ENCODE measurements around the gene MORN2. TPM values are rescaled to one million over a fixed set of nuclear protein-coding genes. Genes with fewer than 3 reads are reported as not detected.
"Not testable (repeated sequence)": the region's sequence is repeated elsewhere in the genome, so short reads cannot be mapped to it uniquely, and the experiment has no call there.

Gene MORN2
- polyA plus RNA-seq (114 and 116 TPM in 2 replicates), polyA minus RNA-seq (28.0 and 38.9 TPM in 2 replicates)

DNA sequence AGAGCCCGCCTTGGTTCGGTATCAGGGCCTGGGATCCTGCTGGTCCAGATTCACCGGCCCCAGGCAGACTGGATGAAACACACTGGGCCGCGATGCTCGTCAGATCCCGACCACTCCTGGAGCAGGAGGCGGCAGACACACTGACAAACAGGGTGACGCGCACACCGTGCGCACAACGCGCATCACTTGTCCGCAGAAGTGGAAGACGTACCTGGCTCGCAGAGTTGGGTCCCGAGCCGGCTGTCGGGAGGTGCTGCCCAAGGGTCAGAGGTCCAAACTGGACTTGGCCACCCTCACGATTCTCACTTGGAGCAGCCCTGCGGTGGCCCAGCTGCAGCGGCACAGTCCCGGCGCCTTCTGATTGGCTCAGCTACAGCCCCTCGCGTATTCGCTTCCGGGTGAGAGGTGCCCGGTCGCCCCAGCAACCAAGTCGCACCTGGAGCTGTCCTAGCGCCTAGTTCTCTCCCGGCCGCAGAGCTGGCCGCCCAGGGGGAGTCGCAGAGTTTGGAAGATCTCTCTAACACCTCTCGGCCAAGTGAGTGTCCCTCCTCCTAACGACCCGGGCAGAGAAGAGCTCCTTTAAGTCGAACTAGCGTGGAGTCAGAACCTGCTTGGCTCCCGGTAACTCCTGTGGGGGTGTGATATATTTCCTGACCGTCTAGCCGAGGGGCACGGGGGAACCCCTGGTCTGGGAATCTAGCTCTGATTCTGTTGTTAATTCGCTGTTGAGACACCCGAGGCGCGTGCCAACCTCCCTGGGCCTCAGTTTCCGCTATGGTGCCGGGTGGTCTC lies at the start of gene MORN2, which contains the start of gene DHX57:
Gene MORN2 (plus strand): TSS at position 401 of the 792 bp plus-strand sequence.
Gene DHX57 (minus strand): TSS at position 359 of the 792 bp plus-strand sequence. CDS start 7,529 bp downstream, outside the sequence.
- Histone ChIP-seq H3K27ac (ENCODE audit: low read length) (peak within 1 kb of the TSS; percentile 81), H3K9me2 (ENCODE audit: insufficient read depth, low read length) (no peaks in the 10 kb centered on the region), H4K20me1 (ENCODE audit: insufficient read depth) (no peaks in the 10 kb centered on the region), H2AFZ (ENCODE audit: low read depth, low read length) (peak within 1 kb of the TSS; percentile 94), H3K4me2 (ENCODE audit: low read length) (peak within 1 kb of the TSS; percentile 87), H3K79me2 (replicated peaks; ENCODE audit: insufficient read depth, low read length) (peaks cover 56% of the 10 kb centered on the region), H3K27me3 (ENCODE audit: insufficient read depth, low read depth, low read length) (no peaks in the 10 kb centered on the region), H3F3A (ENCODE audit: insufficient read depth, low read length, poor library complexity, severe bottlenecking) (no peaks in the 10 kb centered on the region), H3K4me3 (ENCODE audit: low read length) (peak within 1 kb of the TSS; percentile 96), H3K36me3 (ENCODE audit: insufficient read depth, low read length) (no peaks in the 10 kb centered on the region), H3K9me3 (ENCODE audit: low read length) (no peaks in the 10 kb centered on the region), H3K9ac (ENCODE audit: low read length) (peak within 1 kb of the TSS; percentile 84)
- TF ChIP-seq, protein P1, sequence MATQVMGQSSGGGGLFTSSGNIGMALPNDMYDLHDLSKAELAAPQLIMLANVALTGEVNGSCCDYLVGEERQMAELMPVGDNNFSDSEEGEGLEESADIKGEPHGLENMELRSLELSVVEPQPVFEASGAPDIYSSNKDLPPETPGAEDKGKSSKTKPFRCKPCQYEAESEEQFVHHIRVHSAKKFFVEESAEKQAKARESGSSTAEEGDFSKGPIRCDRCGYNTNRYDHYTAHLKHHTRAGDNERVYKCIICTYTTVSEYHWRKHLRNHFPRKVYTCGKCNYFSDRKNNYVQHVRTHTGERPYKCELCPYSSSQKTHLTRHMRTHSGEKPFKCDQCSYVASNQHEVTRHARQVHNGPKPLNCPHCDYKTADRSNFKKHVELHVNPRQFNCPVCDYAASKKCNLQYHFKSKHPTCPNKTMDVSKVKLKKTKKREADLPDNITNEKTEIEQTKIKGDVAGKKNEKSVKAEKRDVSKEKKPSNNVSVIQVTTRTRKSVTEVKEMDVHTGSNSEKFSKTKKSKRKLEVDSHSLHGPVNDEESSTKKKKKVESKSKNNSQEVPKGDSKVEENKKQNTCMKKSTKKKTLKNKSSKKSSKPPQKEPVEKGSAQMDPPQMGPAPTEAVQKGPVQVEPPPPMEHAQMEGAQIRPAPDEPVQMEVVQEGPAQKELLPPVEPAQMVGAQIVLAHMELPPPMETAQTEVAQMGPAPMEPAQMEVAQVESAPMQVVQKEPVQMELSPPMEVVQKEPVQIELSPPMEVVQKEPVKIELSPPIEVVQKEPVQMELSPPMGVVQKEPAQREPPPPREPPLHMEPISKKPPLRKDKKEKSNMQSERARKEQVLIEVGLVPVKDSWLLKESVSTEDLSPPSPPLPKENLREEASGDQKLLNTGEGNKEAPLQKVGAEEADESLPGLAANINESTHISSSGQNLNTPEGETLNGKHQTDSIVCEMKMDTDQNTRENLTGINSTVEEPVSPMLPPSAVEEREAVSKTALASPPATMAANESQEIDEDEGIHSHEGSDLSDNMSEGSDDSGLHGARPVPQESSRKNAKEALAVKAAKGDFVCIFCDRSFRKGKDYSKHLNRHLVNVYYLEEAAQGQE (IDR thresholded peaks at IDR 0.05; ENCODE audit: borderline replicate concordance): peak; percentile 51
- TF ChIP-seq EP300 (conservative IDR thresholded peaks at IDR 0.05; ENCODE audit: poor library complexity, severe bottlenecking) (peak; percentile 63), POLR2AphosphoS5 (IDR thresholded peaks at IDR 0.05) (peak; percentile 85), SMC3 (conservative IDR thresholded peaks at IDR 0.05; ENCODE audit: poor library complexity) (peak; percentile 18), TAF1 (IDR thresholded peaks at IDR 0.05; ENCODE audit: low read depth) (peak; percentile 61), EZH2 (IDR thresholded peaks at IDR 0.05; ENCODE audit: borderline replicate concordance, insufficient read depth, low read length, poor library complexity, severe bottlenecking) (no peak), RAD21 (conservative IDR thresholded peaks at IDR 0.05) (peak; percentile 35), MXI1 (conservative IDR thresholded peaks at IDR 0.05; ENCODE audit: poor library complexity, severe bottlenecking) (peak; percentile 92)
- TF ChIP-seq, protein P2, sequence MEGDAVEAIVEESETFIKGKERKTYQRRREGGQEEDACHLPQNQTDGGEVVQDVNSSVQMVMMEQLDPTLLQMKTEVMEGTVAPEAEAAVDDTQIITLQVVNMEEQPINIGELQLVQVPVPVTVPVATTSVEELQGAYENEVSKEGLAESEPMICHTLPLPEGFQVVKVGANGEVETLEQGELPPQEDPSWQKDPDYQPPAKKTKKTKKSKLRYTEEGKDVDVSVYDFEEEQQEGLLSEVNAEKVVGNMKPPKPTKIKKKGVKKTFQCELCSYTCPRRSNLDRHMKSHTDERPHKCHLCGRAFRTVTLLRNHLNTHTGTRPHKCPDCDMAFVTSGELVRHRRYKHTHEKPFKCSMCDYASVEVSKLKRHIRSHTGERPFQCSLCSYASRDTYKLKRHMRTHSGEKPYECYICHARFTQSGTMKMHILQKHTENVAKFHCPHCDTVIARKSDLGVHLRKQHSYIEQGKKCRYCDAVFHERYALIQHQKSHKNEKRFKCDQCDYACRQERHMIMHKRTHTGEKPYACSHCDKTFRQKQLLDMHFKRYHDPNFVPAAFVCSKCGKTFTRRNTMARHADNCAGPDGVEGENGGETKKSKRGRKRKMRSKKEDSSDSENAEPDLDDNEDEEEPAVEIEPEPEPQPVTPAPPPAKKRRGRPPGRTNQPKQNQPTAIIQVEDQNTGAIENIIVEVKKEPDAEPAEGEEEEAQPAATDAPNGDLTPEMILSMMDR (IDR thresholded peaks at IDR 0.05; ENCODE audit: poor library complexity, severe bottlenecking): no peak

DNA sequence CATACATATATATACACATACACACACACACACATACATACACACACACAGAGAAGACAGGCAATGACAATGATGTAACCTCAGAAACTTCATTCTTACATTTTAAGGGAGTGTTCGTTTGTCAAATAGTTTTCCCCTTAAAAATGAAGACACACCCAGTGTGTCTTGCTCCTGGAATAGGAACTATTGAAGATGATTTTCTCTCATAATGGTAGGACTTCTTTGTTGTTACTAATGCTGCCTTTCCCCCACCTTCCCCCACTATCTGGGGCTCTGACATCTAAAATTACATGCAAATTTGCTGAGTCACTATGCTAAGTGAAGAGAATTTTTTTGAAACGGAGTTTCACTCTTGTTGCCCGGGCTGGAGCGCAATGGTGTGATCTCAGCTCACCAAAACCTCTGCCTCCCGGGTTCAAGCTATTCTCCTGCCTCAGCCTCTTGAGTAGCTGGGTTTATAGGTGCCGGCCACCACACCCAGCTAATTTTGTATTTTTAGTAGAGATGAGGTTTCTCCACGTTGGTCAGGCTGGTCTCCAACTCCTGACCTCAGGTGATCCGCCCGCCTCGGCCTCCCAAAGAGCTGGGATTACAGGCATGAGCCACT lies 48.1 kb upstream of the MORN2 start:
- not testable (repeated sequence) for H3K27ac ChIP-seq (ENCODE audit: low read length); H3K4me2 ChIP-seq (ENCODE audit: low read length); H3K4me3 ChIP-seq (ENCODE audit: low read length); H3K9ac ChIP-seq (ENCODE audit: low read length); H2AFZ ChIP-seq (ENCODE audit: low read depth, low read length); H3K27me3 ChIP-seq (ENCODE audit: insufficient read depth, low read depth, low read length); H4K20me1 ChIP-seq (ENCODE audit: insufficient read depth); H3F3A ChIP-seq (ENCODE audit: insufficient read depth, low read length, poor library complexity, severe bottlenecking); H3K79me2 ChIP-seq (replicated peaks; ENCODE audit: insufficient read depth, low read length); H3K9me3 ChIP-seq (ENCODE audit: low read length); H3K9me2 ChIP-seq (ENCODE audit: insufficient read depth, low read length)
- H3K36me3 ChIP-seq (ENCODE audit: insufficient read depth, low read length): peaks cover 12% of the 10 kb centered on the region
